ENCODE data around the gene SEMA7A. TPM values are rescaled to one million over a fixed set of nuclear protein-coding genes. Genes with fewer than 3 reads are reported as not detected.
"Not testable (repeated sequence)": the region's sequence is repeated elsewhere in the genome, so short reads cannot be mapped to it uniquely, and the experiment has no call there.

SEMA7A gene
- total RNA-seq, 2 experiments from 2014 or later, result 48.8 to 51.4 TPM

GRCh38 chr15:74458473-74458872, 24.7 kb upstream of the SEMA7A start:
- Mint-ChIP-seq H3K4me3 (no peak overlapping the region), H3K9me3 (peaks cover 2% of the 10 kb centered on the region), H3K36me3 (peaks cover 25% of the 10 kb centered on the region), H3K27me3 (no peaks in the 10 kb centered on the region), H3K27ac (no peak overlapping the region), H3K4me1 (peaks cover 45% of the 10 kb centered on the region)
- DNase-seq, result no peak

- Mint-ChIP-seq H3K4me1 (peaks cover 38% of the 10 kb centered on the region), H3K36me3 (peaks cover 29% of the 10 kb centered on the region)
- H3K27ac Mint-ChIP-seq, H3K27me3 Mint-ChIP-seq, H3K9me3 Mint-ChIP-seq, DNase-seq, H3K4me3 Mint-ChIP-seq: not testable (repeated sequence)
These were observed 23.3 kb upstream of the SEMA7A start for GRCh38 chr15:74457036-74457435.

GRCh38 chr15:74454764-74455500, 21.2 kb upstream of the SEMA7A start:
- H3K9me3 Mint-ChIP-seq, result no peaks in the 10 kb centered on the region
- peaks cover 39% of the 10 kb centered on the region for H3K36me3 Mint-ChIP-seq
- no peaks in the 10 kb centered on the region for H3K27me3 Mint-ChIP-seq
- DNase-seq, result no peak
- H3K4me1 Mint-ChIP-seq, result peaks cover 33% of the 10 kb centered on the region
- H3K27ac Mint-ChIP-seq, result peak overlapping the region; percentile 78
- peak overlapping the region; percentile 26 for H3K4me3 Mint-ChIP-seq

GRCh38 chr15:74453925-74454763, 20.4 kb upstream of the SEMA7A start:
- peaks cover 39% of the 10 kb centered on the region for H3K36me3 Mint-ChIP-seq
- H3K27ac Mint-ChIP-seq, result peak overlapping the region; percentile 78
- H3K9me3 Mint-ChIP-seq, result no peaks in the 10 kb centered on the region
- H3K4me1 Mint-ChIP-seq, result peaks cover 32% of the 10 kb centered on the region
- no peaks in the 10 kb centered on the region for H3K27me3 Mint-ChIP-seq
- DNase-seq, result no peak
- H3K4me3 Mint-ChIP-seq, result peak overlapping the region; percentile 26

GRCh38 chr15:74451861-74452835, 18.4 kb upstream of the SEMA7A start:
- H3K36me3 Mint-ChIP-seq, result peaks cover 40% of the 10 kb centered on the region

GRCh38 chr15:74451322-74451721, 17.6 kb upstream of the SEMA7A start:
- no peak overlapping the region for H3K4me3 Mint-ChIP-seq
- H3K9me3 Mint-ChIP-seq, result no peaks in the 10 kb centered on the region
- H3K27me3 Mint-ChIP-seq, result no peaks in the 10 kb centered on the region
- H3K4me1 Mint-ChIP-seq, result peaks cover 26% of the 10 kb centered on the region
- H3K27ac Mint-ChIP-seq, result no peak overlapping the region
- peaks cover 41% of the 10 kb centered on the region for H3K36me3 Mint-ChIP-seq
- DNase-seq, result no peak

More at GRCh38 chr15:74451861-74452835, 18.4 kb upstream of the SEMA7A start:
- Mint-ChIP-seq H3K27me3 (no peaks in the 10 kb centered on the region), H3K27ac (no peak overlapping the region), H3K4me1 (peaks cover 26% of the 10 kb centered on the region), H3K9me3 (no peaks in the 10 kb centered on the region), H3K4me3 (no peak overlapping the region)
- DNase-seq, result no peak

DNA sequence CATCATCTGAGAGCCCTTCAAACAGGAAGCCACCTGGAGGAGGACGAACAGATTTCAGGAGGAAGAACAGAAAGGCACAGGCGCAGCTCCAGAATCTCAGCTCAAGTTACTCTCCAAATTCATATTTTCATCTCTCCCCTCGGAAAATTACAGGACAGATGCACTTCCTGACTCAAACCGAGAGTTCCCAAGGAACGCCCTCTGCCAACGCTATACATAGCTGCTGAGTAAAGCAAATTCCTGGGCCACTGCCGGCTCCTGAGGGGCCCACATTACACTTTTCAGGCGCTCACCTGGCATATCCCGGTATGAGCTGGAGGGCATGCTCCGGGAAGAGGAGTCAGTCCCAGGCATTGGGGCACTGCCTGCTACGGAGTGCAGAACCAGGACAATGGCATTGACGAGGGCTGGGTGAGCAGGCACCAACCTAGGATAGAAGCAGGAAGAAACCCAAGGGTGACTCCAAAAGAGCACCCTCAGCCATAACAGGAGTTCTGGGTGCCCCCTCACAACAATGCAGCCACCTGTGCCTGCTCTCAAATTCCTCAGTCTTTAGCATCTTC, 16.0 kb upstream of the SEMA7A start:
- H3K27ac Mint-ChIP-seq, result no peak overlapping the region
- H3K36me3 Mint-ChIP-seq, result peaks cover 36% of the 10 kb centered on the region

DNA sequence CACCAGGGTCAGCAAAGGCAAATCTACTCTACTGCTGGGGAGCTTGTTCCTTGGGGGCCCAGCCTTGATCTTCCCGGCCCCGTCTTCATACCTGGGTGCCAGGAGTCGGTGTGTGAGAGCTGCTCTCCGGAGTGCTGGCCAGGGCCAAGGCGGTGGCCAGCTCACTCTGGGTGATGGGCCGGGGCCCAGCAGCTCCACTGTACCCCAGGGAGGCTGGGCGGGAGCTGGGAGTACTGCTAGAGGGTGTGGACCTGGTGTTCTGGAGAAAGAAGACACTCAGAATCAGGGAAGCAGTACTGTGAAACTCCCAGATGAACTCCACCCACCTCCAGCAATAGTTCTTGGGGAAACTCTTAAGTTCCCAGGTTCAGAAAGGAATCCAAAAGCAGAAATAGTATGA, 15.3 kb upstream of the SEMA7A start:
- Mint-ChIP-seq H3K4me1 (peaks cover 15% of the 10 kb centered on the region), H3K27me3 (no peaks in the 10 kb centered on the region), H3K27ac (no peak overlapping the region), H3K36me3 (peaks cover 32% of the 10 kb centered on the region), H3K9me3 (no peaks in the 10 kb centered on the region), H3K4me3 (no peak overlapping the region)
- no peak for DNase-seq

More for the DNA sequence above, 16.0 kb upstream of the SEMA7A start:
- H3K9me3 Mint-ChIP-seq, result no peaks in the 10 kb centered on the region
- no peak for DNase-seq
- no peaks in the 10 kb centered on the region for H3K27me3 Mint-ChIP-seq
- no peak overlapping the region for H3K4me3 Mint-ChIP-seq
- peaks cover 21% of the 10 kb centered on the region for H3K4me1 Mint-ChIP-seq

GRCh38 chr15:74445816-74446763, 12.3 kb upstream of the SEMA7A start:
- no peaks in the 10 kb centered on the region for H3K4me1 Mint-ChIP-seq
- H3K4me3 Mint-ChIP-seq, result no peak overlapping the region
- DNase-seq, result no peak
- H3K27me3 Mint-ChIP-seq, result no peaks in the 10 kb centered on the region
- peaks cover 13% of the 10 kb centered on the region for H3K36me3 Mint-ChIP-seq
- no peak overlapping the region for H3K27ac Mint-ChIP-seq
- H3K9me3 Mint-ChIP-seq, result no peaks in the 10 kb centered on the region

- H3K4me1 Mint-ChIP-seq, result no peaks in the 10 kb centered on the region
- no peaks in the 10 kb centered on the region for H3K27me3 Mint-ChIP-seq
- H3K27ac Mint-ChIP-seq, result peak overlapping the region; percentile 21
- no peaks in the 10 kb centered on the region for H3K9me3 Mint-ChIP-seq
- peaks cover 11% of the 10 kb centered on the region for H3K36me3 Mint-ChIP-seq
- no peak overlapping the region for H3K4me3 Mint-ChIP-seq
- DNase-seq, result no peak
These were observed 10.6 kb upstream of the SEMA7A start for GRCh38 chr15:74444106-74445062.

GRCh38 chr15:74443100-74443909, 9.5 kb upstream of the SEMA7A start:
- no peak overlapping the region for H3K4me3 Mint-ChIP-seq
- peaks cover 10% of the 10 kb centered on the region for H3K36me3 Mint-ChIP-seq
- no peak overlapping the region for H3K27ac Mint-ChIP-seq
- H3K4me1 Mint-ChIP-seq, result peaks cover 6% of the 10 kb centered on the region
- DNase-seq, result no peak
- H3K9me3 Mint-ChIP-seq, result no peaks in the 10 kb centered on the region
- H3K27me3 Mint-ChIP-seq, result no peaks in the 10 kb centered on the region

- Mint-ChIP-seq H3K27ac (no peak overlapping the region), H3K4me3 (no peak overlapping the region), H3K36me3 (peaks cover 5% of the 10 kb centered on the region)
These were observed 8.8 kb upstream of the SEMA7A start for GRCh38 chr15:74442604-74443003.

More at GRCh38 chr15:74442604-74443003, 8.8 kb upstream of the SEMA7A start:
- H3K9me3 Mint-ChIP-seq, result no peaks in the 10 kb centered on the region
- DNase-seq, result no peak
- H3K27me3 Mint-ChIP-seq, result no peaks in the 10 kb centered on the region
- peaks cover 8% of the 10 kb centered on the region for H3K4me1 Mint-ChIP-seq
